AG09319 (cell line): ENCODE measurements around the gene KIAA1217.

Source experiments
- DNase-seq: peaks from one replicate; pipeline ENCODE4 v3.0.0-alpha.2; 2010; ENCODE audit warnings: low read depth; ENCODE audit errors: extremely low read depth
- CTCF ChIP-seq: IDR thresholded peaks from 2 replicates; pipeline ENCODE4 v1.5.1; 2011; ENCODE audit warnings: low read depth, mild to moderate bottlenecking, inconsistent platforms, low read length, moderate library complexity

Gene KIAA1217

GRCh38 chr10:24568042-24568441, 359.1 kb downstream of the KIAA1217 start:
- TF ChIP-seq CTCF, result no peak

GRCh38 chr10:24569330-24569796, 360.4 kb downstream of the KIAA1217 start:
- no peak for DNase-seq
- TF ChIP-seq CTCF, result no peak

More at GRCh38 chr10:24568042-24568441, 359.1 kb downstream of the KIAA1217 start:
- no peak for DNase-seq

- no peak for TF ChIP-seq CTCF
- DNase-seq, result no peak
Measured at GRCh38 chr10:24569828-24570657, 361.1 kb downstream of the KIAA1217 start.

GRCh38 chr10:24570658-24571426, 361.9 kb downstream of the KIAA1217 start:
- DNase-seq, result no peak
- no peak for TF ChIP-seq CTCF

- no peak for DNase-seq
- no peak for TF ChIP-seq CTCF
Measured at GRCh38 chr10:24571870-24572450, 363.0 kb downstream of the KIAA1217 start.

GRCh38 chr10:24574161-24574560, 365.2 kb downstream of the KIAA1217 start:
- no peak for DNase-seq
- TF ChIP-seq CTCF, result no peak
